ENCODE results near the gene DNM3.

The DNM3 gene

DNA sequence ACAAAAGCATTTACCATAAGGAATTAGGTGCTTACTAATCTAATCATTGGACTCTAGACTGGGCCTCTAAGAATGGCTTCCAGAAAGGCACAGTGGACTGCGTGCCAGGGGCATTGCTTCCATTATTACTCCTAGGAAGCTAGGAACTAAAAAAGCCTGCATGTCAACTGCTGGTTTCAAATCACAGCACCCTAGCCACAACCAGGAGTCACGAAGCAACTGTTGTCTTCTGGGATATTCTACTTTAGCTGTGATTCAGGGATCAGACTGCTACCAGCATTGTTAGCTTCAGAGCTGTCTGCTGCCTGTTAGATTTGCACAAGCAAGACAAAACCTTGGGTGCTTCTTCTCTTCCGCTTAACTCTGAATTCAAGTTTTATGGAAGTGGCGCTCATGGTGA lies 38.3 kb downstream of the DNM3 start:
- no peak overlapping the region for H3K9ac ChIP-seq (ENCODE audit: low read length in 5 of 5)
- H3K36me3 ChIP-seq (ENCODE audit: control insufficient read depth in 5 of 5, insufficient read depth in 5 of 5, low read length in 5 of 5), result no peaks in the 10 kb centered on the region
- H3K27me3 ChIP-seq (ENCODE audit: control insufficient read depth in 5 of 5, insufficient read depth in 4 of 5, low read length in 5 of 5), result no peaks in the 10 kb centered on the region
- H3K27ac ChIP-seq (ENCODE audit: low read depth, low read length), result no peak overlapping the region
- H3K4me1 ChIP-seq (ENCODE audit: control insufficient read depth in 5 of 5, insufficient read depth in 5 of 5, low read length in 5 of 5), result peaks cover 0 to 4% (median 0%) of the 10 kb centered on the region in 5 donors
- no peaks in the 10 kb centered on the region for H3K9me3 ChIP-seq (ENCODE audit: control insufficient read depth in 5 of 5, low read length in 5 of 5)
- H3K4me3 ChIP-seq (ENCODE audit: low read depth in 1 of 5, low read length in 5 of 5), result no peak overlapping the region

DNA sequence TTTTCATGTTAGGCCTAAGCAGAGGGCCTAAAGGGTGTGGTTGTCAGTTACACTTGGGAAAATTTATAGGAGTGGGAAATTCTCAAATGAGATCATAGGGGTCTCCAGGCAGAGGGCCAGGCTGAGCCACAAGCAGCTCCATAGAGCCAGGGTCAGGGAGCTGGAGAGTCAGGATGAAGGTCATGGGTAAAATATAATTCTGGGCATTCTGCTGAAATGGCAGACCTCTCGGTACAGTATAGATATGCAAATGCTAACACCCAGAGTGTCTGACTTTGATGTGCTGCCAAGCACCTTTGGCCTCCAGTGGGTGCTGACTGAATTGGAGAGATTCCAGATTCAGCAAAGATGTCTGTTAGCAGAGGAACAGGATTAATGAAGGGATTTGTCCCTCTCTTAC lies 40.1 kb downstream of the DNM3 start:
- peaks cover 0 to 4% (median 0%) of the 10 kb centered on the region in 5 donors for H3K4me1 ChIP-seq (ENCODE audit: control insufficient read depth in 5 of 5, insufficient read depth in 5 of 5, low read length in 5 of 5)
- no peaks in the 10 kb centered on the region for H3K9me3 ChIP-seq (ENCODE audit: control insufficient read depth in 5 of 5, low read length in 5 of 5)
- H3K36me3 ChIP-seq (ENCODE audit: control insufficient read depth in 5 of 5, insufficient read depth in 5 of 5, low read length in 5 of 5), result no peaks in the 10 kb centered on the region
- no peak overlapping the region for H3K27ac ChIP-seq (ENCODE audit: low read depth, low read length)
- H3K27me3 ChIP-seq (ENCODE audit: control insufficient read depth in 5 of 5, insufficient read depth in 4 of 5, low read length in 5 of 5), result no peaks in the 10 kb centered on the region
- no peak overlapping the region for H3K4me3 ChIP-seq (ENCODE audit: low read depth in 1 of 5, low read length in 5 of 5)
- H3K9ac ChIP-seq (ENCODE audit: low read length in 5 of 5), result no peak overlapping the region

DNA sequence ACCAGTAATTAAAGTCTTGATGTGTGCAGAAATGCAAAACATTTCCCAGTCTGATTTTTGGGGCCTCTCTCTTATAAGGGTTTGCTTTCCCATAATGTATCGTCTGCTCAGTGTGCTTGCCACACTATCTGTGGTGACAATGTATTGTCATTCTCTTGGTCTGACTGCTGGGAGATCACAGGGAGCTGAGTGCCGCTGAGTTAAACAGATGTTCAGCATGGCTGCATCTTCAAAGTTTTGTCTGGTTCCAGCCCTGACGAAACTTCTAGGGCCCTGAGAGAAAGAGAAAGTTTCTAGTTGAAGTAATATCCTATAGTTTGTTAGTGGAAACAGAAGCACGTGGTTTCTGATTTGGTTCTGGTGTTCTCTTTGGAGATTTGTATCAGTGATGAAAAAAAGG lies 42.6 kb downstream of the DNM3 start:
- Histone ChIP-seq H3K36me3 (ENCODE audit: control insufficient read depth in 5 of 5, insufficient read depth in 5 of 5, low read length in 5 of 5) (no peaks in the 10 kb centered on the region), H3K4me3 (ENCODE audit: low read depth in 1 of 5, low read length in 5 of 5) (no peak overlapping the region), H3K27me3 (ENCODE audit: control insufficient read depth in 5 of 5, insufficient read depth in 4 of 5, low read length in 5 of 5) (no peaks in the 10 kb centered on the region), H3K9ac (ENCODE audit: low read length in 5 of 5) (no peak overlapping the region), H3K4me1 (ENCODE audit: control insufficient read depth in 5 of 5, insufficient read depth in 5 of 5, low read length in 5 of 5) (peaks cover 0 to 4% (median 0%) of the 10 kb centered on the region in 5 donors), H3K27ac (ENCODE audit: low read depth, low read length) (no peak overlapping the region), H3K9me3 (ENCODE audit: control insufficient read depth in 5 of 5, low read length in 5 of 5) (no peaks in the 10 kb centered on the region)

- no peaks in the 10 kb centered on the region for H3K27me3 ChIP-seq (ENCODE audit: control insufficient read depth in 5 of 5, insufficient read depth in 4 of 5, low read length in 5 of 5)
- no peak overlapping the region for H3K4me3 ChIP-seq (ENCODE audit: low read depth in 1 of 5, low read length in 5 of 5)
- H3K9ac ChIP-seq (ENCODE audit: low read length in 5 of 5), result no peak overlapping the region
- H3K4me1 ChIP-seq (ENCODE audit: control insufficient read depth in 5 of 5, insufficient read depth in 5 of 5, low read length in 5 of 5), result peaks cover 0 to 4% (median 0%) of the 10 kb centered on the region in 5 donors
- H3K36me3 ChIP-seq (ENCODE audit: control insufficient read depth in 5 of 5, insufficient read depth in 5 of 5, low read length in 5 of 5), result no peaks in the 10 kb centered on the region
- no peak overlapping the region for H3K27ac ChIP-seq (ENCODE audit: low read depth, low read length)
- no peaks in the 10 kb centered on the region for H3K9me3 ChIP-seq (ENCODE audit: control insufficient read depth in 5 of 5, low read length in 5 of 5)
These were observed 43.2 kb downstream of the DNM3 start for GRCh38 chr1:171884475-171884874.

DNA sequence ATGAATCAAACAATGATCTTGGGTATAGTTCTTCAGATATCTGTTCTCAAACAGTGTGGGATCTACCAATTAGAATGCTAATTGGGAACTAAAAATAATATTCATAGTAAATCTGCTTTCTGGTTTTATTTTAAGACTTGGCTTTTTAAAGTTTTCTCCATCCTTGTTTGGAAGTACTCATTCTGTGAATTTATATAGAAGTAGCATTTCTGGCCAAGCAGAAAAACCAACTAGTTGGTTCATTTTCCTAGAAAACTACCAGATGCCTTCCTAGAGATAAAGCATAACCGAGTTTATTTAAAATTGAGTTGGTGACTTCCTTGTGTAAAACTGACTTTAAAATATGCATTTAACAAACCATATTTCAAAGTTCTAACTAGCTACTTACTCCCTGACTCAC lies 48.8 kb downstream of the DNM3 start:
- no peaks in the 10 kb centered on the region for H3K4me1 ChIP-seq (ENCODE audit: control insufficient read depth in 5 of 5, insufficient read depth in 5 of 5, low read length in 5 of 5)
- H3K27me3 ChIP-seq (ENCODE audit: control insufficient read depth in 5 of 5, insufficient read depth in 4 of 5, low read length in 5 of 5), result no peaks in the 10 kb centered on the region
- no peak overlapping the region for H3K4me3 ChIP-seq (ENCODE audit: low read depth in 1 of 5, low read length in 5 of 5)
- no peak overlapping the region for H3K27ac ChIP-seq (ENCODE audit: low read depth, low read length)
- no peaks in the 10 kb centered on the region for H3K36me3 ChIP-seq (ENCODE audit: control insufficient read depth in 5 of 5, insufficient read depth in 5 of 5, low read length in 5 of 5)
- H3K9me3 ChIP-seq (ENCODE audit: control insufficient read depth in 5 of 5, low read length in 5 of 5), result peaks cover 0 to 3% (median 0%) of the 10 kb centered on the region in 5 donors
- no peak overlapping the region for H3K9ac ChIP-seq (ENCODE audit: low read length in 5 of 5)

DNA sequence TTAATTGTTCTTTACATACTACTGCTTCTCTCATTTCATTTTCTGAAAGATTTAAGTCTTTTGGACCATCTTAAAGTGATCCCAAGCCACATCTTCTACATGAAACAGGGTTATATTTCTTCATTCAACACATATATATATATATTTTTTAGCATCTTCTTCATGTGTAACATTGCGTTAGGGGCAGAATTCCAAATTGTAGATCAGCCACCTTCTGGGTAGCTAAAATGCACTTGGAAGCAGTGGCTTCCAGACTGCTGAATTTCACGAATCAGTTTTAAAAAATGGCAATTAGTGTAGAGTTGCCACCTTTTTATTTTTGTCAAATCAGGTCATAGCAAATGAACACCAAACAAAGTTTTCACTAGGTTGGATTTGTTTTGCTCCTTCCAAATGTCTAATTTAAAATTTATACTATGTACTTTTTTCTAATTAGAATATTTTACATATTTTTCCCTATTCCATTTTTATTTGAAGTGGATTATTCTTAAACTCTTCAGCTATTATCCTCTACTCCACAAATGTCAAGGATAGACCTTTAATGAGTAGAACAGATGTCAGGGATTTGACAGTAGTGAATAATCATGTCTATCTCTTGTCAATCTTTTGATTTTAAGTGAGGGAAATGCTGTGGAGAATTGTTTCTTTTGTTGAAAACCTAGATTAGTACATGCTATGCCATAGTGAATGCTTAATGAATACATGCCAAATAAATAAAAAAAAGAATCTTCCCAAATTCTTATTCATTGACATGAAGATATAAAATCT lies 55.8 kb downstream of the DNM3 start:
- H3K4me1 ChIP-seq (ENCODE audit: control insufficient read depth in 5 of 5, insufficient read depth in 5 of 5, low read length in 5 of 5), result no peaks in the 10 kb centered on the region
- no peak overlapping the region for H3K4me3 ChIP-seq (ENCODE audit: low read depth in 1 of 5, low read length in 5 of 5)
- peaks cover 0 to 1% (median 0%) of the 10 kb centered on the region in 5 donors for H3K9me3 ChIP-seq (ENCODE audit: control insufficient read depth in 5 of 5, low read length in 5 of 5)
- H3K27me3 ChIP-seq (ENCODE audit: control insufficient read depth in 5 of 5, insufficient read depth in 4 of 5, low read length in 5 of 5), result peaks cover 0 to 3% (median 0%) of the 10 kb centered on the region in 5 donors
- no peaks in the 10 kb centered on the region for H3K36me3 ChIP-seq (ENCODE audit: control insufficient read depth in 5 of 5, insufficient read depth in 5 of 5, low read length in 5 of 5)
- H3K27ac ChIP-seq (ENCODE audit: low read depth, low read length), result no peak overlapping the region
- no peak overlapping the region for H3K9ac ChIP-seq (ENCODE audit: low read length in 5 of 5)

GRCh38 chr1:171898941-171899340 lies 57.6 kb downstream of the DNM3 start:
- H3K36me3 ChIP-seq (ENCODE audit: control insufficient read depth in 5 of 5, insufficient read depth in 5 of 5, low read length in 5 of 5), result no peaks in the 10 kb centered on the region
- no peaks in the 10 kb centered on the region for H3K4me1 ChIP-seq (ENCODE audit: control insufficient read depth in 5 of 5, insufficient read depth in 5 of 5, low read length in 5 of 5)
- H3K9ac ChIP-seq (ENCODE audit: low read length in 5 of 5), result no peak overlapping the region
- H3K9me3 ChIP-seq (ENCODE audit: control insufficient read depth in 5 of 5, low read length in 5 of 5), result no peaks in the 10 kb centered on the region
- H3K27ac ChIP-seq (ENCODE audit: low read depth, low read length), result no peak overlapping the region
- H3K27me3 ChIP-seq (ENCODE audit: control insufficient read depth in 5 of 5, insufficient read depth in 4 of 5, low read length in 5 of 5), result peaks cover 0 to 3% (median 0%) of the 10 kb centered on the region in 5 donors
- H3K4me3 ChIP-seq (ENCODE audit: low read depth in 1 of 5, low read length in 5 of 5), result peak overlapping the region in 1 of 5 donors; percentile 24

DNA sequence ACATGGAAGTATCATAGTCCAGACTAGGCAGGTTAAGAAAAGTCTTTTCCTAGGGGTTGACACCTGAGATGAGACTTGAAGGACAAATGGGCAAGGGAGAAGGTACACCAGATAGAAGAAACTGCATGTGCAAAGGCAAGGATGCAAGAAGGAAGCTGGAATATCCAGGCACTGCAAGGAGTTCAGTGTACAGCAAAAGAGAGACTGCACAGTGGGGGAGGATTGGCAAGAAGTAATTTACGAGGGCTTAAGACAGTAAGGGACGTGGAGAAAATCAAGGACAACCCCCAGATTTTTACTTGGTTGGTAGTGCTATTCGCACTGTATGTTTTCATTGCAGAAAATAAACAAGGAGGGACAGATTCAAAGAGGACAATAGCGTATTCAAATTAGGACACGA lies 58.5 kb downstream of the DNM3 start:
- Histone ChIP-seq H3K4me3 (ENCODE audit: low read depth in 1 of 5, low read length in 5 of 5) (no peak overlapping the region), H3K9ac (ENCODE audit: low read length in 5 of 5) (no peak overlapping the region), H3K4me1 (ENCODE audit: control insufficient read depth in 5 of 5, insufficient read depth in 5 of 5, low read length in 5 of 5) (no peaks in the 10 kb centered on the region), H3K27me3 (ENCODE audit: control insufficient read depth in 5 of 5, insufficient read depth in 4 of 5, low read length in 5 of 5) (peaks cover 0 to 3% (median 0%) of the 10 kb centered on the region in 5 donors), H3K9me3 (ENCODE audit: control insufficient read depth in 5 of 5, low read length in 5 of 5) (no peaks in the 10 kb centered on the region), H3K27ac (ENCODE audit: low read depth, low read length) (no peak overlapping the region), H3K36me3 (ENCODE audit: control insufficient read depth in 5 of 5, insufficient read depth in 5 of 5, low read length in 5 of 5) (no peaks in the 10 kb centered on the region)

- Histone ChIP-seq H3K36me3 (ENCODE audit: control insufficient read depth in 5 of 5, insufficient read depth in 5 of 5, low read length in 5 of 5) (no peaks in the 10 kb centered on the region), H3K9ac (ENCODE audit: low read length in 5 of 5) (no peak overlapping the region), H3K4me3 (ENCODE audit: low read depth in 1 of 5, low read length in 5 of 5) (no peak overlapping the region), H3K27me3 (ENCODE audit: control insufficient read depth in 5 of 5, insufficient read depth in 4 of 5, low read length in 5 of 5) (peaks cover 0 to 3% (median 0%) of the 10 kb centered on the region in 5 donors), H3K27ac (ENCODE audit: low read depth, low read length) (no peak overlapping the region), H3K4me1 (ENCODE audit: control insufficient read depth in 5 of 5, insufficient read depth in 5 of 5, low read length in 5 of 5) (no peaks in the 10 kb centered on the region), H3K9me3 (ENCODE audit: control insufficient read depth in 5 of 5, low read length in 5 of 5) (no peaks in the 10 kb centered on the region)
These were observed 59.9 kb downstream of the DNM3 start for GRCh38 chr1:171901245-171901644.

GRCh38 chr1:171902527-171902926 lies 61.2 kb downstream of the DNM3 start:
- H3K4me1 ChIP-seq (ENCODE audit: control insufficient read depth in 5 of 5, insufficient read depth in 5 of 5, low read length in 5 of 5), result no peaks in the 10 kb centered on the region
- no peak overlapping the region for H3K27ac ChIP-seq (ENCODE audit: low read depth, low read length)
- no peak overlapping the region for H3K4me3 ChIP-seq (ENCODE audit: low read depth in 1 of 5, low read length in 5 of 5)
- no peaks in the 10 kb centered on the region for H3K9me3 ChIP-seq (ENCODE audit: control insufficient read depth in 5 of 5, low read length in 5 of 5)
- H3K27me3 ChIP-seq (ENCODE audit: control insufficient read depth in 5 of 5, insufficient read depth in 4 of 5, low read length in 5 of 5), result peaks cover 0 to 3% (median 0%) of the 10 kb centered on the region in 5 donors
- H3K36me3 ChIP-seq (ENCODE audit: control insufficient read depth in 5 of 5, insufficient read depth in 5 of 5, low read length in 5 of 5), result no peaks in the 10 kb centered on the region
- no peak overlapping the region for H3K9ac ChIP-seq (ENCODE audit: low read length in 5 of 5)
